A673 (cell line): ENCODE results near the gene SNX12.

Source experiments
- EZH2 ChIP-seq: fragments of 200-600 bp; sonication (generic); IDR thresholded peaks from 2 replicates; pipeline ENCODE4 v1.6.1; 2017; ENCODE audit warnings: borderline replicate concordance, low read depth, mild to moderate bottlenecking, mixed read lengths, antibody characterized with exemption, low read length; ENCODE audit not compliant: poor library complexity, severe bottlenecking
- TF ChIP-seq, protein P1 (sequence below): fragments of 300-800, 200-600 bp; sonication (generic); conservative IDR thresholded peaks from 2 replicates; pipeline ENCODE4 v1.5.1; 2017; ENCODE audit warnings: low read depth, mild to moderate bottlenecking, antibody characterized with exemption, low read length, moderate library complexity, mixed read lengths

DNA sequence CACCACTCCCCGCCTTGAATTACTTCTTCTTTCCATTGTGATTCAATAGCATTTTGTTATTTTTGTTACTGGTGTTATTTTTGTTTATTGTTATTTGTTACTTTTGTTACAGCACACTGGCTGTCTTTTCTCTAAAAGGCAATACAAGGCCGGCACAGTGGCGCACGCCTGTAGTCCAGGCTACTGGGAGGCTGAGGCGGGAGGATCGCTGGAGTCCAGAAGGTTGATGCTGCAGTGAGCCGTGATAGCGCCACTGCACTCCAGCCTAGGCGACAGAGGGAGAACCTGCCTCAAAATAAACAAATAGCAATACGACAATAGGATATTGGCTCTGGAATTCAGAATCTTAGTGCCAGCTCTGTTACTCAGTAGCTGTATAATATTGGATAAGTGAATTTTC lies 49.2 kb upstream of the SNX12 start:
- TF ChIP-seq, protein P1, sequence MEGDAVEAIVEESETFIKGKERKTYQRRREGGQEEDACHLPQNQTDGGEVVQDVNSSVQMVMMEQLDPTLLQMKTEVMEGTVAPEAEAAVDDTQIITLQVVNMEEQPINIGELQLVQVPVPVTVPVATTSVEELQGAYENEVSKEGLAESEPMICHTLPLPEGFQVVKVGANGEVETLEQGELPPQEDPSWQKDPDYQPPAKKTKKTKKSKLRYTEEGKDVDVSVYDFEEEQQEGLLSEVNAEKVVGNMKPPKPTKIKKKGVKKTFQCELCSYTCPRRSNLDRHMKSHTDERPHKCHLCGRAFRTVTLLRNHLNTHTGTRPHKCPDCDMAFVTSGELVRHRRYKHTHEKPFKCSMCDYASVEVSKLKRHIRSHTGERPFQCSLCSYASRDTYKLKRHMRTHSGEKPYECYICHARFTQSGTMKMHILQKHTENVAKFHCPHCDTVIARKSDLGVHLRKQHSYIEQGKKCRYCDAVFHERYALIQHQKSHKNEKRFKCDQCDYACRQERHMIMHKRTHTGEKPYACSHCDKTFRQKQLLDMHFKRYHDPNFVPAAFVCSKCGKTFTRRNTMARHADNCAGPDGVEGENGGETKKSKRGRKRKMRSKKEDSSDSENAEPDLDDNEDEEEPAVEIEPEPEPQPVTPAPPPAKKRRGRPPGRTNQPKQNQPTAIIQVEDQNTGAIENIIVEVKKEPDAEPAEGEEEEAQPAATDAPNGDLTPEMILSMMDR: no peak
- TF ChIP-seq EZH2: no peak
